ENCODE measurements around the gene SERTAD3. TPM values are rescaled to one million over a fixed set of nuclear protein-coding genes. Genes with fewer than 3 reads are reported as not detected.
A peak's percentile ranks its signal among the peaks of the same experiment; 100 is the strongest.
"Not testable (repeated sequence)": the region's sequence is repeated elsewhere in the genome, so short reads cannot be mapped to it uniquely, and the experiment has no call there.

SERTAD3 gene
- total RNA-seq = 19.1 TPM

- peak; percentile 95 to 98 (median 96) for DNase-seq (ENCODE audit: low read depth in 2 of 3, low spot score in 2 of 3)
Observed at GRCh38 chr19:40444000-40444824, at the start of gene SERTAD3. Gene SERTAD3 (minus strand): TSS chr19:40444335. CDS start chr19:40442080, 2,255 bp downstream.

- no peak for DNase-seq (ENCODE audit: low read depth in 2 of 3, low spot score in 2 of 3)
Observed at GRCh38 chr19:40493778-40494177, 49.6 kb upstream of the SERTAD3 start.

DNA sequence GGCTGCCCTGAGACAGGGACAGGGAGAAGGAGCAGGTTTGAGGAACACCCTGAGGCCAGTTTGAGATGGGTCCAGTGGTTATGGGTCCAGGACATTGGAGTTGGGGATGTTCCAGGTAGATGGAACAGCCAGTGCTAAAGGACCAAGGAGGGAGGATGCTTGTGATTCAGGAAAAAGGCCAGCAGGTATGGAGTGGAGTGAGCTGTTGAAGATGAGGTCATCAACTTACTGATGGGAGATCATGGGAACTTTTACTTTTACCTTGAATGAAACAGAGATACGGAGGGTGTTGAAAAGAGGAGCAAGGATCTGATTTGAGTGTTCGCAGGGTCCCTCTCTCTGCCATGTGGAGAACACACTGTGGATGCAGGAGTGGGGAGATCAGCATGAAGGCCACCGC, 48.1 kb upstream of the SERTAD3 start:
- no peak for DNase-seq (ENCODE audit: low read depth in 2 of 3, low spot score in 2 of 3)

GRCh38 chr19:40489882-40490230, 45.7 kb upstream of the SERTAD3 start:
- no peak for DNase-seq (ENCODE audit: low read depth in 2 of 3, low spot score in 2 of 3)

GRCh38 chr19:40486017-40486416, 41.9 kb upstream of the SERTAD3 start:
- no peak for DNase-seq (ENCODE audit: low read depth in 2 of 3, low spot score in 2 of 3)

DNA sequence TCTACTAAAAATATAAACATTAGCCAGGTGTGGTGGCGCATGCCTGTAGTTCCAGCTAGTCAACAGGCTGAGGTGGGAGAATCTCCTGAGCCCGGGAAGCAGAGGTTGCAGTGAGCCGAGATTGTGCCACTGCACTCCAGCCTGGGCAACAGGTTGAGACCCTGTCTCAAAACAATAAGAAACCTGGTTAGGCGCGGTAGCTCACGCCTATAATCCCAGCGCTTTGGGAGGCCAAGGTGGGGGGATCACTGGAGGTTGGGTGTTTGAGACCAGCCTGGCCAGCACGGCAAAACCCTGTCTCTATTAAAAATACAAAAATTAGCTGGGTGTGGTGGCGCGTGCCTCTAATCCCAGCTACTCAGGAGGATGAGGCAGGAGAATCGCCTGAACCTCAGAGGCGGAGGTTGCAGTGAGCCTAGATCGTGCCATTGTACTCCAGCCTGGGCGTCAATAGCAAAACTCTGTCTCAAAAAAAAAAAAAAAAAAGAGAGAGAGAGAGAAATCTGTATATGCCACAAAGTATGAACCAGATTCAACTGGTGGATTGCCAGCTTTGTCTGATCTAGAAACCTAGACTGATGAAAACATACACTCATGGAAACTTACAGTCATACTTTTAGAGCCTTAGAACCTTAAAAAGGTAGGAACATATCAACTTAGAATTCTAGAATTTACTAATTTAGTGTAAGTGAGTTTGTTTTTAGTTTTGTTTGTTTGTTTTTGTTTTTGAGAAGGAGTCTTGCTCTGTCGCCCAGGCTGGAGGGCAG, 31.9 kb upstream of the SERTAD3 start:
- not testable (repeated sequence) for DNase-seq (ENCODE audit: low read depth in 2 of 3, low spot score in 2 of 3)

DNA sequence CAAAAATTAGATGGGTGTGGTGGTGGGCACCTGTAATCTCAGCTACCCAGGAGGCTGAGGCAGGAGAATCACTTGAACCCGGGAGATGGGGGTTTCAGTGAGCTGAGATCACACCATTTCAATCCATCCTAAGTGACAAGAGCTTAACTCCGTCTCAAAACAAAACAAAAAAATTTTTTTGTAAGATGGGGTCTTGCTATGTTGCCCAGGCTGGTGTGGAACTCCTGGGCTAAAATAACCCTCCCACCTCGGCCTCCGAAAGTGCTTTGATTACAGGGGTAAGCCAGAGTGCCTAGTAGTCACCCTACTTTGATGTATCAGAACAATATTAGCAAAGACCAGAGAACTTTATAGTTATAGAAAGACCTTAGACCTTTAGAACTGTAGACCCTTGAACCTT, 30.6 kb upstream of the SERTAD3 start:
- no peak for DNase-seq (ENCODE audit: low read depth in 2 of 3, low spot score in 2 of 3)

- no peak for DNase-seq (ENCODE audit: low read depth in 2 of 3, low spot score in 2 of 3)
Observed at GRCh38 chr19:40472516-40472915, 28.4 kb upstream of the SERTAD3 start.

- DNase-seq (ENCODE audit: low read depth in 2 of 3, low spot score in 2 of 3) = no peak
Observed at GRCh38 chr19:40471111-40471510, 27.0 kb upstream of the SERTAD3 start.

DNA sequence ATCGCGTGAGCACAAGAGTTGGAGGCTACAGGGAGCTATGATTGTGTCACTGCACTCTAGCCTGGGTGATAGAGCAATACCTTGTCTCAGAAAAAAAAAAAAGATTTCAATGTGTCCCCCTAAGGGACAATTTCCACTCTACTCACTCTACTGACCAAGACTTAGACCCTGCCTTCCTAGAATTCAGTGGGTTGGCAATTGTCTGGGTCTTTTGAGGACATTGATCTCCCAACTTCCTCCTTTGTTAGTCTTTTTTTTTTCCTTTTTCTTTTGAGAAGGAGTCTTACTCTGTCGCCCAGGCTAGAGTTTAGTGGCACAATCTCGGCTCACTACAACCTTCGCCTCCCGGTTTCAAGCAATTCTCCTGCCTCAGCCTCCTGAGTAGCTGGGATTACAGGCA, 24.9 kb upstream of the SERTAD3 start:
- DNase-seq (ENCODE audit: low read depth in 2 of 3, low spot score in 2 of 3) = no peak

DNA sequence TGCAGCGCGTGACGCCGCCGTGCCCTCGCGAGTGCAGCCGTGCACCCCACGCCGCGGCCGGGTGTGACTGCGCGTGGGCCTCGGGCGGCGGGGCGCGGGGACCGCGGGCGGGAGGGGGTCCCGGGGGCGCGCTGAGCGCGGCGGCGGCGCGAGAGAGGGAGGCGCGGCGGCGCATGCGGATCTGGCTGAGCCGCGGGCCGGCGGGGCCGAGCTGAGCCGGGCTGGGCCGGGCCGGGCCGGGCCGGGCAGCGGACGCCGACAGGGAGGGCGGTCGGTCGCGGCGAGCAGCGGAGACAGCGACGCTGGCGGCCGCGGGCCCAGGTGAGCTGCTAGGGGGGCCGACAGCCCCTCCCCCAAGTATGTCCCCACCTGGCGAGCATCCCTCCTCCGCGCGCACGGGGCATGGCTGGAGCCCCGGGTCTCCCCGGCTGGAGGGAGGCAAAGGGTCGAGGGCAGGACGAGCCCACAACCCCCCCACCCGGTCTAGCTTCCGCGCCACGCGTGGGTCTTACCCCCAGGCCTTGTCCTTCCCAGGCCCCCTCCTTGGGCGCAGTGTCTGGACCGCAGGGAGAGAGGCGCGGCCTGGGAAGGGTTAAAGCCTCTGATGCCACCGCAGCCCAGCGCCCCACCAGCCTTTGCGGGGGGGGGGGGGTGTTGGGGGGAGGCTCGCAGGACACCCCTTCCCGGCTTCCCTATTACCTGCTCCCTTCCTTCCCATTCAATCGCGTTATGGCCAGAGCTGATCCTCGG, 23.0 kb upstream of the SERTAD3 start, which contains the start of gene SPTBN4:
SPTBN4 (plus strand) TSS at position 17 of the 750 bp plus-strand sequence. CDS start 5,621 bp downstream, outside the sequence.
- no peak for DNase-seq (ENCODE audit: low read depth in 2 of 3, low spot score in 2 of 3)

DNA sequence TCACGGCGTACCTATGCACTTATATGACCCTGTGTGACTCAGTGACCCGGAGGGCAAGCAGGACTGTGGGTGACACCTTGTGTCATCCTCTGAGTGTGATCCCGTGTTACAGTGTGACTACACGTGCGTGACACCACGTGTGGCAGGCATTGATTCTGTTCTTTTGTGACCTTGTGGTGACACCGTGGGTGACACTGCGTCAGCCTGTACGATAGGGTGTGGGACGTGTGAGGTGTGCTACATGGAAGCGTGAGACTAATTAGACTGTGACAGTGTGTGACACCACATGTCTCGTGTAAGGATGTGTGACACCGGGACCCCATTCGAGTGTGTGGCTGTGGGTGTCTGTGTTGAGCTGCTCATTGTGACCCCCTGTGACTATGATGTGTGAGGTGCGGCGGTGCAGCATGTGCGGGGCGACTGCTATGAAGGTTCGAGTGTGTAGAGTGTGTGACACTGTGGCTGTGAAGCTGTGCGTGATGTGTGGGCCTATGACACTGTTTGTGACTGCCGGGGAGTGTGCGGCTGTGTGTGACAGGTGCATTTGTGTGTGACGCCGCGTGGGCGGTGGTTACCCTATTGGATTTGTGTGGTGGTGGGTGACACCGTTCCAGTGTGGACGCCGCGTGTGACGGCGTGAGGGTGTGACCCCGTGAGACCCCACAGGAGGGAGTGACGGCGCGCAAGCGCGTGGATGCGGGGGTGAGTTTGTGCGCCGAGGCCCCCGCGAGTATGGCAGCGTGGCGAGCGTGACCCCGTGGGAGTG, 22.3 kb upstream of the SERTAD3 start:
- peak in 1 of 3 donors; percentile 31 for DNase-seq (ENCODE audit: low read depth in 2 of 3, low spot score in 2 of 3)

- DNase-seq (ENCODE audit: low read depth in 2 of 3, low spot score in 2 of 3) = peak; percentile 99 to 100 (median 99)
Observed at GRCh38 chr19:40465557-40466218, 21.6 kb upstream of the SERTAD3 start, which contains the start of gene BLVRB. Gene BLVRB (minus strand): TSS chr19:40465745. CDS start chr19:40465688, 57 bp downstream.

GRCh38 chr19:40465025-40465556, 21.0 kb upstream of the SERTAD3 start:
- peak in 2 of 3 donors; percentile 51 to 58 for DNase-seq (ENCODE audit: low read depth in 2 of 3, low spot score in 2 of 3)

DNA sequence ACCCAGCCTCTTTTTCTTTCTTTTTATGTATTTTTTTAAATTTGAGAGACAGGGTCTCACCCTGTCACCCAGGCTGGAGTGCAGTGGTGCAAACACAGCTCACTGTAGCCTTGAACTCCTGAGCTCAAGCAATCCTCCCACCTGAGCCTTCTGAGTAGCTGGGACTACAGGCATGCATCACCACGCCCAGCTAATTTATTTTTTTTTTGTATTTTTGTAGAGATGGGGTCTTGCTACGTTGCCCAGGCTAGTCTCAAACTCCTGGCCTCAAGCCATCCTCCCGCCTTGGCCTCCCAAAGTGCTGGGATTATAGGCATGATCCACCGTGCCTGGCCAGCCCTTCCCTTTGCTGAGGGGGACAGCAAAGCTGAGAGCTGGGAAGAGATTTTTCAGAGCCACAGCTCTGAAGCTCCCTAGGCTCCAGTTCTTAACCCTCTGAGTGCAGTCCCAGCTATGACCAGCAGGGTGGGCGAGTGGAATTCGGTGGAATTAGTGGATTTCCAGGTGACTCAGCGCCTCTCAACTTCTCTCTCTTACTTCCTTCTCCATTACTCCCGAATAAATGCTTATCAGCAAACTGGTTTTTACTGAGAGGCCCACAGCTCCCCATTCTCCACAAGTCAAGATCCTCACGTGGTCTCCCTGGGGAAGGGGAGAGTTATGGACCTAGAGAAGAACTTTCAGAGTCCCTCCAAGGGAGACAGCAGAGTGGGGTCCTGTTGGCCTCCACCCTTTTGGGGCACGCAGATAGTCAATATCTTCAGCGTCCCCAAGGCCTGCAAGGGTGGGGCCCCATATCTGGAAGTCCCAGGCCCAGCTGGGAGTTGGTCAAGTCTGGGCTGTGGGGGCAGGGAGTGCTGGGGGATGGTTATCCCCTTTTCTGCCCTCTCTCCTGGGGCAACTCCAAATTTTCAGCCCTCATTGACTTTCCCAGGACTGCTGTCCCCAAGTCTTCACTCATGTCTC, 20.2 kb upstream of the SERTAD3 start:
- peak; percentile 37 to 84 (median 76) for DNase-seq (ENCODE audit: low read depth in 2 of 3, low spot score in 2 of 3)

DNA sequence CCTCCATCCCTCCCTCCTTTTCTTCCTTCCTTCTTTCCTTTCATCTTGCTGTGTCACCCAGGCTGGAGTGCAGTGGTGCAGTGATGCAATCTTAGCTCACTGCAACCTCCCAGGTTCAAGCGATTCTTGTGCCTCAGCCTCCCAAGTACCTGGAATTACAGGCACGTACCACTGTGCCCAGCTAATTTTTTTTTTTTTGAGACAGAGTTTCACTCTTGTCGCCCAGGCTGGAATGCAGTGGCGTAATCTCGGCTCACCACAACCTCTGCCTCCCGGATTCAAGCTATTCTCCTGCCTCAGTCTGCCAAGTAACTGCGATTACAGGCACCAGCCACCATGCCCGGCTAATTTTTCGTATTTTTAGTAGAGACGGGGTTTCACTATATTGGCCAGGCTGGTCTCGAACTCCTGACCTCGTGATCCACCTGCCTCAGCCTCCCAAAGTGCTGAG, 19.5 kb upstream of the SERTAD3 start:
- DNase-seq (ENCODE audit: low read depth in 2 of 3, low spot score in 2 of 3) = not testable (repeated sequence)

GRCh38 chr19:40461669-40462221, 17.6 kb upstream of the SERTAD3 start:
- DNase-seq (ENCODE audit: low read depth in 2 of 3, low spot score in 2 of 3) = no peak

DNA sequence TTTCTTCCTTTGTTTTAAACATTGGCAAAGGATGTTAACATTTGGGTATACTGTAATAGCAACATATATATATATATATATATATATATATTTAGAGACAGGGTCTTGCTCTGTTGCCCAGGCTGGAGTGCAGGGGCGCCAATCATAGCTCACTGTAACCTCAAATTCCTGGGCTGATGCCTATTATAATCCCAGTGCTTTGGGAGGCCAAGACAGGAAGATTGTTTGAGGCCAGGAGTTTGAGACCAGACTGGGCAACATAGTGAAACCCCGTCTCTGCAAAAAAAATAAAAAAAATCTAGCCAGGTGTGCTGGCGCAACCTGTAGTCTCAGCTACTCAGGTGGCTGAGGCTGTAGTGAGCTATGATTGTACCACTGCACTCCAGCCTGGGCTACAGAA, 16.1 kb upstream of the SERTAD3 start:
- no peak for DNase-seq (ENCODE audit: low read depth in 2 of 3, low spot score in 2 of 3)

Data from hematopoietic multipotent progenitor cell (in vitro differentiated cells).